PC-9 (cell line): ENCODE data around the gene UNC5C. TPM values are rescaled to one million over a fixed set of nuclear protein-coding genes. Genes with fewer than 3 reads are reported as not detected.

Experiments used
- BruUV-seq: library from RNA; stranded (reverse); fragments of 400-500 nt; replicated peaks from 2 replicates; lab custom pipeline; 2021; lab: Mats Ljungman, UMichigan
- CTCF ChIA-PET: fragments of 300-600 bp; sonication (Branson Sonifier 250); formaldehyde crosslinking; loops from one replicate; lab custom pipeline; 2022; ENCODE audit warnings: antibody characterized with exemption; lab: Charles Lee
- POLR2A ChIA-PET: fragments of 300-600 bp; sonication (Branson Sonifier 250); formaldehyde crosslinking; loops from one replicate; lab custom pipeline; 2022; ENCODE audit warnings: antibody characterized with exemption; ENCODE audit not compliant: unreplicated experiment; lab: Charles Lee
- DNase-seq, 2 experiments: peaks; one replicate each; pipeline versions ENCODE4 v3.0.0 to v3.0.0-alpha.2; 2015 to 2022; ENCODE audit warnings: mixed read lengths in 1 of 2
- H2AFZ ChIP-seq: fragments of 200-600 bp; sonication (generic); 2 replicates; pipeline ENCODE4 v1.8.1; 2017; ENCODE audit warnings: antibody characterized with exemption
- H3F3A ChIP-seq: fragments of 200-600 bp; sonication (generic); 2 replicates; pipeline ENCODE4 v1.8.1; 2017; ENCODE audit warnings: antibody characterized with exemption, mild to moderate bottlenecking, low read depth; ENCODE audit not compliant: insufficient read depth
- H3K27ac ChIP-seq: fragments of 200-600 bp; sonication (generic); 2 replicates; pipeline ENCODE4 v1.6.1; 2016; ENCODE audit warnings: mixed run types
- H3K27me3 ChIP-seq: fragments of 200-600 bp; sonication (generic); 2 replicates; pipeline ENCODE4 v1.6.1; 2016; ENCODE audit warnings: low read depth, mixed run types; ENCODE audit not compliant: insufficient read depth
- H3K36me3 ChIP-seq: fragments of 200-600 bp; sonication (generic); 2 replicates; pipeline ENCODE4 v1.6.1; 2016; ENCODE audit warnings: low read depth, mixed run types
- H3K4me1 ChIP-seq: fragments of 200-600 bp; sonication (generic); replicated peaks from 2 replicates; pipeline ENCODE4 v1.6.1; 2016; ENCODE audit warnings: mixed run types; ENCODE audit not compliant: insufficient read depth
- H3K4me2 ChIP-seq: fragments of 200-600 bp; sonication (generic); 2 replicates; pipeline ENCODE4 v1.6.1; 2017; ENCODE audit warnings: mixed run types
- H3K4me3 ChIP-seq: fragments of 200-600 bp; sonication (generic); 2 replicates; pipeline ENCODE4 v1.6.1; 2016; ENCODE audit warnings: mixed run types
- H3K79me2 ChIP-seq: fragments of 200-600 bp; sonication (generic); 2 replicates; pipeline ENCODE4 v1.6.1; 2017; ENCODE audit warnings: low read depth, mixed run types
- H3K9me2 ChIP-seq: fragments of 200-600 bp; sonication (generic); 2 replicates; pipeline ENCODE4 v1.8.1; 2017; ENCODE audit warnings: mild to moderate bottlenecking; ENCODE audit not compliant: insufficient read depth
- H3K9me3 ChIP-seq: fragments of 200-600 bp; sonication (generic); 2 replicates; pipeline ENCODE4 v1.8.1; 2016; ENCODE audit warnings: low read depth; ENCODE audit not compliant: insufficient read depth
- H4K20me1 ChIP-seq: fragments of 200-600 bp; sonication (generic); 2 replicates; pipeline ENCODE4 v1.8.1; 2017; ENCODE audit not compliant: insufficient read depth
- EZH2 ChIP-seq: fragments of 200-600 bp; sonication (generic); IDR thresholded peaks from 2 replicates; pipeline ENCODE4 v1.8.0; 2017; ENCODE audit warnings: antibody characterized with exemption, low read depth
- intact Hi-C: fragments of 100-400 bp; cut with micrococcal nuclease; formaldehyde crosslinking; loops from one replicate; pipeline ENCODE4 v1.10.0; 2022; ENCODE audit not compliant: unreplicated experiment
- total RNA-seq: library from RNA; stranded (reverse); gene quantifications from 2 replicates; pipeline ENCODE4 v1.2.3, GENCODE V29; 2021
- TF ChIP-seq, protein P1 (sequence below): fragments of 200-600 bp; sonication (generic); conservative IDR thresholded peaks from 2 replicates; pipeline ENCODE4 v1.6.1; 2017; ENCODE audit warnings: mixed run types, antibody characterized with exemption, mild to moderate bottlenecking, moderate library complexity

Gene UNC5C
- total RNA-seq, 1 experiment from 2014 or later = not detected

DNA sequence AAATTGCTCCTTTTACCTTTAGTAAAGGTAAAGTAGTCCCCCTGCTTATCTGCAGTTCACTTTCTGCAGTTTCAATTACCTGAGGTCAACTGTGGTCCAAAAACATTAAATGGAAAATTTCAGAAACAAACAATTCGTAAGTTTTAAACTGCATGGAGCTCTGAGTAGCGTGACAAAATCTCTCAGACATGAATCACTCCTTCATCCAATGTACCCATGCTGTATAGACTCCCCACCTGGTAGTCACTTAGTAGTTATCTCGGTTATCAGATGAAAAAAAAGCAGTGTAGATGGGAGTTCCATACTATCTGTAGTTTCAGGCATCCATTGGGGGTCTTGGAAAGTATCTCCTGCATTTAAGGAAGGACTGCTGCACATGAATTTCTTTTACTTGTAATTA lies 7.7 kb downstream of the UNC5C start:
- Histone ChIP-seq H3K27me3 (no peaks in the 10 kb centered on the region), H3K4me3 (no peak overlapping the region), H3K4me2 (no peak overlapping the region), H3K27ac (no peak overlapping the region), H3K9me3 (no peaks in the 10 kb centered on the region), H3F3A (no peaks in the 10 kb centered on the region), H4K20me1 (no peaks in the 10 kb centered on the region), H2AFZ (no peak overlapping the region), H3K36me3 (no peaks in the 10 kb centered on the region), H3K4me1 (no peaks in the 10 kb centered on the region), H3K79me2 (no peaks in the 10 kb centered on the region), H3K9me2 (no peaks in the 10 kb centered on the region)
- ChIA-PET POLR2A (no interaction called here), CTCF (no interaction called here)
- no peak for DNase-seq
- intact Hi-C loops = no loop called here
- BruUV-seq = no TSS peak
- no peak for TF ChIP-seq EZH2
- TF ChIP-seq, protein P1, sequence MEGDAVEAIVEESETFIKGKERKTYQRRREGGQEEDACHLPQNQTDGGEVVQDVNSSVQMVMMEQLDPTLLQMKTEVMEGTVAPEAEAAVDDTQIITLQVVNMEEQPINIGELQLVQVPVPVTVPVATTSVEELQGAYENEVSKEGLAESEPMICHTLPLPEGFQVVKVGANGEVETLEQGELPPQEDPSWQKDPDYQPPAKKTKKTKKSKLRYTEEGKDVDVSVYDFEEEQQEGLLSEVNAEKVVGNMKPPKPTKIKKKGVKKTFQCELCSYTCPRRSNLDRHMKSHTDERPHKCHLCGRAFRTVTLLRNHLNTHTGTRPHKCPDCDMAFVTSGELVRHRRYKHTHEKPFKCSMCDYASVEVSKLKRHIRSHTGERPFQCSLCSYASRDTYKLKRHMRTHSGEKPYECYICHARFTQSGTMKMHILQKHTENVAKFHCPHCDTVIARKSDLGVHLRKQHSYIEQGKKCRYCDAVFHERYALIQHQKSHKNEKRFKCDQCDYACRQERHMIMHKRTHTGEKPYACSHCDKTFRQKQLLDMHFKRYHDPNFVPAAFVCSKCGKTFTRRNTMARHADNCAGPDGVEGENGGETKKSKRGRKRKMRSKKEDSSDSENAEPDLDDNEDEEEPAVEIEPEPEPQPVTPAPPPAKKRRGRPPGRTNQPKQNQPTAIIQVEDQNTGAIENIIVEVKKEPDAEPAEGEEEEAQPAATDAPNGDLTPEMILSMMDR = no peak

DNA sequence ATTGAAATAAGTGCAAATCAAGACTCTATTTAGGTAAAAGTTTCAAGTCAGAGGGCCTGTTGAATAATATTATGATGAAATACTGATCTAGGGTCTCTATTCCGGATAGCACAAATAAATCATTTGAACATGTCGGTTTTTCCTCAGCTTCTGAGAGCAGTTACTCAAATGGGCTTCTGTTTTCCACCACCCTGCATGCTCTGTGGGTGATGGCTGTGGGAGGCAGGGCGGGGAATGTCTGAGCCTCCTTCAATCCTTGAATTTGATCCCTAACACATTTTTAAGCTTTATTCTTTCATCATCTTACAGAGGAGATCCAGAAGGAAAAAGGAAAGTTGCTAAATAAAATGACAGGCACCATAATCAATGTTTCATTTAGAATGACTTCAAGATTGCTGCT lies 8.5 kb downstream of the UNC5C start:
- no peak overlapping the region for H2AFZ ChIP-seq
- intact Hi-C loops = no loop called here

DNA sequence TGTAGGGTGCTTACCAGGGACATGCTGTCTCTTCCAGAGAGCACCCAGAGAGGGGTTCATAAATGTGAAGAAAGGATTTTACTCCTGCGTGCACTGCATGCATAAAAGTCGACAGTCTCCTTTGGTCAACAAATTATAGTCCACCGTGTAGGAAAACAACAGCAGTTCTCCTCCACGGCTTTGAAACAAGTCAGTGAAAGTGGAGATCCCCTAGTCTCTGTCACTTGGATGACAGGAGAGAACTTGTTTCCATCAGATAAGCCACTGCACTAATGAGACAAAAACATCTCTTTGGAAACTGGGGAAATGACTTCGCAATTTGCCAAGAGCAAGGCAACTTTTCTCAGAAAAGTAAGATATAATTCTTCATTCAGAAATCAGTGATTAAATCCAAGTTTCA lies 9.7 kb downstream of the UNC5C start:
- POLR2A ChIA-PET = interaction anchor here (0.7 kb wide), 1 partner anchor 210 kb away, joined by 4 read pairs; no protein-coding TSS in a partner anchor
- DNase-seq = no peak
- BruUV-seq = no TSS peak
- Histone ChIP-seq H3K9me2 (no peaks in the 10 kb centered on the region), H3F3A (no peaks in the 10 kb centered on the region), H3K27ac (no peak overlapping the region), H4K20me1 (no peaks in the 10 kb centered on the region), H3K4me1 (no peaks in the 10 kb centered on the region), H3K4me3 (no peak overlapping the region), H3K79me2 (no peaks in the 10 kb centered on the region), H3K27me3 (no peaks in the 10 kb centered on the region), H2AFZ (no peak overlapping the region), H3K9me3 (no peaks in the 10 kb centered on the region), H3K36me3 (no peaks in the 10 kb centered on the region), H3K4me2 (no peak overlapping the region)
- TF ChIP-seq EZH2 = no peak
- TF ChIP-seq, protein P1 = no peak
- CTCF ChIA-PET = no interaction called here
- intact Hi-C loops = no loop called here

More for the DNA sequence above, 8.5 kb downstream of the UNC5C start:
- DNase-seq = no peak
- TF ChIP-seq, protein P1 = no peak
- no peak for TF ChIP-seq EZH2
- Histone ChIP-seq H3K36me3 (no peaks in the 10 kb centered on the region), H3K27ac (no peak overlapping the region), H3K4me2 (no peak overlapping the region), H3K4me1 (no peaks in the 10 kb centered on the region), H3K4me3 (no peak overlapping the region), H3K9me2 (no peaks in the 10 kb centered on the region), H3K79me2 (no peaks in the 10 kb centered on the region), H3K9me3 (no peaks in the 10 kb centered on the region), H4K20me1 (no peaks in the 10 kb centered on the region), H3K27me3 (no peaks in the 10 kb centered on the region), H3F3A (no peaks in the 10 kb centered on the region)
- ChIA-PET POLR2A (no interaction called here), CTCF (no interaction called here)
- no TSS peak for BruUV-seq
